OCI-LY3 (cell line): ENCODE results near the gene FAM163A.

Source experiments
- EZH2phosphoT487 ChIP-seq: fragments of 200-600 bp; shearing (Covaris generic); IDR thresholded peaks from 2 replicates; pipeline ENCODE4 v1.6.1; 2018; ENCODE audit warnings: antibody characterized with exemption, mixed run types, low read depth
- TF ChIP-seq, protein P1 (sequence below): fragments of 200-600, 300-600 bp; sonication (generic); IDR thresholded peaks from 2 replicates; pipeline ENCODE4 v1.5.1; 2014; ENCODE audit warnings: antibody characterized with exemption, low read length, low read depth

DNA sequence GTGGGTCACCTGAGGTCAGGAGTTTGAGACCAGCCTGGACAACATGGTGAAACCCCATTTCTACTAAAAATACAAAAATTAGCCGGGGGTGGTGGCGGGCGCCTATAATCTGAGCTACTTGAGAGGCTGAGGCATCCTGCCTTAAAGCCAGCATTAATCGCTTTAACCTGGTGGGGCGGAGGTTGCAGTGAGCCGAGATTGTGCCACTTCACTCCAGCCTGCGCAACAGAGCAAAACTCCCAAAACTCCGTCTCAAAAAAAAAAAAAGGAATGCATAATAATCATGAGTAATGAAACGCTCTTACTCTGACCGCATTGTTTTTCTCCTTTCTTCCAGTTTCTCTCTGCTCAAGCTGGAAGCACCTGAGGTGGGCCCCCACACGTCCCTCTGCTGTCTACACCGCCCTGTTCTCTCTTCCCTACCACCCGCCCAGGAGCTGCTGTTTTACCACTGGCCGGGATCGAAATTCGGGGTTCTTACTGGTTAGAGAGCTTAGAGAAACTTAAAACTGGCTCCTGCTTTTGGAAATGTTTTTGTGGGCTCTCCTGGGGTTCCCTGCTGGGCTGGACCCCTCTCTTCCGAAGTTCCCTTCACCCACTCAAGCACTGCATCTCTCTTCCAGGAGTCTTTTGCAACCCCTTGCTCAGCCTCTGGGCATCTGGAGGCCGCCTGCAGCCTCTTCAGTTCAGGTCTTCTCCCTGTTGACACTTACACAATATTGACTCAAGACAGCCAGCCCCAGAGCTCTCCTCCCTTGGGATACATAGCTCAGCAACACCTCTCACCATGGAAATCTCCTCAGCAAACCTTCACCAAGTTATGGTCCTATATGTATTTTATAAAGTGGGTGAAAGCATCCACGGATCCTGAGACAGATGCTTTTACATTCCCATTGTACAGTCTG is 62.5 kb downstream of the FAM163A start:
- TF ChIP-seq, protein P1, sequence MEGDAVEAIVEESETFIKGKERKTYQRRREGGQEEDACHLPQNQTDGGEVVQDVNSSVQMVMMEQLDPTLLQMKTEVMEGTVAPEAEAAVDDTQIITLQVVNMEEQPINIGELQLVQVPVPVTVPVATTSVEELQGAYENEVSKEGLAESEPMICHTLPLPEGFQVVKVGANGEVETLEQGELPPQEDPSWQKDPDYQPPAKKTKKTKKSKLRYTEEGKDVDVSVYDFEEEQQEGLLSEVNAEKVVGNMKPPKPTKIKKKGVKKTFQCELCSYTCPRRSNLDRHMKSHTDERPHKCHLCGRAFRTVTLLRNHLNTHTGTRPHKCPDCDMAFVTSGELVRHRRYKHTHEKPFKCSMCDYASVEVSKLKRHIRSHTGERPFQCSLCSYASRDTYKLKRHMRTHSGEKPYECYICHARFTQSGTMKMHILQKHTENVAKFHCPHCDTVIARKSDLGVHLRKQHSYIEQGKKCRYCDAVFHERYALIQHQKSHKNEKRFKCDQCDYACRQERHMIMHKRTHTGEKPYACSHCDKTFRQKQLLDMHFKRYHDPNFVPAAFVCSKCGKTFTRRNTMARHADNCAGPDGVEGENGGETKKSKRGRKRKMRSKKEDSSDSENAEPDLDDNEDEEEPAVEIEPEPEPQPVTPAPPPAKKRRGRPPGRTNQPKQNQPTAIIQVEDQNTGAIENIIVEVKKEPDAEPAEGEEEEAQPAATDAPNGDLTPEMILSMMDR, result no peak
- TF ChIP-seq EZH2phosphoT487, result no peak
